Dedifferentiated amniotic fluid mesenchymal stem cell (primary cell): ENCODE data around the gene CUEDC2.

Source experiments
- DNase-seq: peaks from one replicate; pipeline ENCODE4 v3.0.0-alpha.2; 2016; ENCODE audit errors: extremely low spot score

The CUEDC2 gene

GRCh38 chr10:102424916-102425315 is 7.5 kb downstream of the CUEDC2 start:
- no peak for DNase-seq

GRCh38 chr10:102424145-102424544 is 8.2 kb downstream of the CUEDC2 start:
- no peak for DNase-seq

GRCh38 chr10:102423372-102423968 is 8.9 kb downstream of the CUEDC2 start:
- DNase-seq: no peak

GRCh38 chr10:102422545-102423129 is 9.7 kb downstream of the CUEDC2 start:
- DNase-seq: no peak

- no peak for DNase-seq
Measured at GRCh38 chr10:102421757-102422512, 10.4 kb downstream of the CUEDC2 start.

GRCh38 chr10:102421507-102421756 is 10.9 kb downstream of the CUEDC2 start:
- no peak for DNase-seq

GRCh38 chr10:102420714-102421506 is 11.5 kb downstream of the CUEDC2 start, which contains the start of gene FBXL15:
Gene FBXL15 (plus strand): TSS chr10:102420836. CDS start chr10:102421130, 294 bp downstream.
- peak; percentile 97 for DNase-seq

- DNase-seq: no peak
Measured at GRCh38 chr10:102420181-102420713, 12.1 kb downstream of the CUEDC2 start.

GRCh38 chr10:102419269-102420180 is 12.8 kb downstream of the CUEDC2 start:
- no peak for DNase-seq

- DNase-seq: no peak
Measured at GRCh38 chr10:102418622-102419268, 13.6 kb downstream of the CUEDC2 start, which contains the start of gene PSD. Gene PSD (minus strand): TSS chr10:102418785. CDS start chr10:102417038, 1,747 bp downstream.

- DNase-seq: no peak
Measured at GRCh38 chr10:102416695-102417094, 15.7 kb downstream of the CUEDC2 start.

- DNase-seq: no peak
Measured at GRCh38 chr10:102416283-102416682, 16.1 kb downstream of the CUEDC2 start.

- no peak for DNase-seq
Measured at GRCh38 chr10:102414749-102415148, 17.6 kb downstream of the CUEDC2 start.

GRCh38 chr10:102413806-102414561 is 18.4 kb downstream of the CUEDC2 start:
- DNase-seq: no peak

- DNase-seq: no peak
Measured at GRCh38 chr10:102413053-102413705, 19.2 kb downstream of the CUEDC2 start.

- no peak for DNase-seq
Measured at GRCh38 chr10:102412293-102412692, 20.1 kb downstream of the CUEDC2 start.

- no peak for DNase-seq
Measured at GRCh38 chr10:102411341-102412255, 20.8 kb downstream of the CUEDC2 start.

GRCh38 chr10:102410429-102411073 is 21.8 kb downstream of the CUEDC2 start:
- DNase-seq: no peak
